A673 (cell line): Measurements from ENCODE around the gene HJURP. TPM values are rescaled to one million over a fixed set of nuclear protein-coding genes. Genes with fewer than 3 reads are reported as not detected.

Source experiments
- BruUV-seq: library from RNA; stranded (reverse); fragments of 400-500 nt; replicated peaks from 2 replicates; lab custom pipeline; 2021; lab: Mats Ljungman, UMichigan
- CTCF ChIA-PET: fragments of 300-600 bp; sonication (Branson Sonifier 250); formaldehyde crosslinking; loops from one replicate; lab custom pipeline; 2022; ENCODE audit warnings: antibody characterized with exemption; lab: Charles Lee
- POLR2A ChIA-PET: fragments of 300-600 bp; sonication (Branson Sonifier 250); formaldehyde crosslinking; loops from one replicate; lab custom pipeline; 2022; ENCODE audit warnings: antibody characterized with exemption; ENCODE audit not compliant: low non-redundant PET; lab: Charles Lee
- DNase-seq: peaks from one replicate; pipeline ENCODE4 v3.0.0-alpha.2; 2015; ENCODE audit warnings: low spot score
- H3K27ac ChIP-seq: fragments of 200-600 bp; sonication (generic); 2 replicates; pipeline ENCODE4 v1.5.1; 2016; ENCODE audit warnings: mixed run types, low read depth, mild to moderate bottlenecking, mixed read lengths, antibody characterized with exemption, low read length; ENCODE audit not compliant: poor library complexity, severe bottlenecking
- H3K27me3 ChIP-seq: fragments of 200-600 bp; sonication (generic); replicated peaks from 2 replicates; pipeline ENCODE4 v1.6.1; 2017; ENCODE audit warnings: mixed run types, low read depth, mild to moderate bottlenecking, mixed read lengths, antibody characterized with exemption, low read length; ENCODE audit not compliant: insufficient read depth, poor library complexity
- H3K36me3 ChIP-seq: fragments of 200-600 bp; sonication (generic); 2 replicates; pipeline ENCODE4 v1.6.1; 2016; ENCODE audit warnings: mixed run types, mild to moderate bottlenecking, mixed read lengths, antibody characterized with exemption, low read length; ENCODE audit not compliant: insufficient read depth, poor library complexity, severe bottlenecking
- H3K4me1 ChIP-seq: fragments of 200-600 bp; sonication (generic); 2 replicates; pipeline ENCODE4 v1.6.1; 2017; ENCODE audit warnings: mixed run types, mild to moderate bottlenecking, mixed read lengths, antibody characterized with exemption, low read length; ENCODE audit not compliant: insufficient read depth, poor library complexity, severe bottlenecking
- H3K4me3 ChIP-seq: fragments of 200-600 bp; sonication (generic); 2 replicates; pipeline ENCODE4 v1.5.1; 2016; ENCODE audit warnings: low read depth, mixed run types, mild to moderate bottlenecking, mixed read lengths, low read length; ENCODE audit not compliant: poor library complexity, severe bottlenecking
- H3K9me3 ChIP-seq: fragments of 200-600 bp; sonication (generic); 2 replicates; pipeline ENCODE4 v1.6.1; 2016; ENCODE audit warnings: mixed run types, low read depth, mild to moderate bottlenecking, mixed read lengths, antibody characterized with exemption, low read length; ENCODE audit not compliant: poor library complexity, severe bottlenecking
- CTCF ChIP-seq: fragments of 300-800, 200-600 bp; sonication (generic); conservative IDR thresholded peaks from 2 replicates; pipeline ENCODE4 v1.5.1; 2017; ENCODE audit warnings: low read depth, mild to moderate bottlenecking, antibody characterized with exemption, low read length, moderate library complexity, mixed read lengths
- EZH2 ChIP-seq: fragments of 200-600 bp; sonication (generic); IDR thresholded peaks from 2 replicates; pipeline ENCODE4 v1.6.1; 2017; ENCODE audit warnings: borderline replicate concordance, low read depth, mild to moderate bottlenecking, mixed read lengths, antibody characterized with exemption, low read length; ENCODE audit not compliant: poor library complexity, severe bottlenecking
- intact Hi-C: fragments of 100-400 bp; cut with micrococcal nuclease; formaldehyde crosslinking; loops from one replicate; pipeline ENCODE4 v1.10.0; 2022; ENCODE audit not compliant: unreplicated experiment
- total RNA-seq: library from RNA; stranded (reverse); gene quantifications from 2 replicates; pipeline ENCODE4 v1.2.3, GENCODE V29; 2021

Gene HJURP
- total RNA-seq, 1 experiment from 2014 or later: 103 TPM

- POLR2A ChIA-PET: no interaction called here
- CTCF ChIA-PET: no interaction called here
- no peak overlapping the region for H3K27ac ChIP-seq
These were observed 36.9 kb downstream of the HJURP start for GRCh38 chr2:233817361-233817911.

GRCh38 chr2:233816771-233817170, 37.6 kb downstream of the HJURP start:
- Histone ChIP-seq H3K9me3 (no peaks in the 10 kb centered on the region), H3K4me1 (no peaks in the 10 kb centered on the region), H3K4me3 (no peak overlapping the region), H3K27ac (no peak overlapping the region), H3K27me3 (no peaks in the 10 kb centered on the region), H3K36me3 (no peaks in the 10 kb centered on the region)
- TF ChIP-seq CTCF: no peak
- ChIA-PET CTCF (no interaction called here), POLR2A (no interaction called here)
- no TSS peak for BruUV-seq
- no peak for DNase-seq
- intact Hi-C loops: no loop called here

More at GRCh38 chr2:233817361-233817911, 36.9 kb downstream of the HJURP start:
- no peaks in the 10 kb centered on the region for H3K27me3 ChIP-seq
- TF ChIP-seq CTCF (no peak), EZH2 (no peak)
- no peaks in the 10 kb centered on the region for H3K36me3 ChIP-seq
- BruUV-seq: no TSS peak
- intact Hi-C loops: no loop called here
- no peaks in the 10 kb centered on the region for H3K9me3 ChIP-seq
- DNase-seq: no peak
- H3K4me3 ChIP-seq: no peak overlapping the region
- no peaks in the 10 kb centered on the region for H3K4me1 ChIP-seq

GRCh38 chr2:233816334-233816733, 38.0 kb downstream of the HJURP start:
- Histone ChIP-seq H3K27me3 (no peaks in the 10 kb centered on the region), H3K27ac (no peak overlapping the region), H3K4me1 (no peaks in the 10 kb centered on the region), H3K36me3 (no peaks in the 10 kb centered on the region), H3K9me3 (no peaks in the 10 kb centered on the region), H3K4me3 (no peak overlapping the region)
- TF ChIP-seq CTCF (no peak), EZH2 (no peak)
- intact Hi-C loops: no loop called here
- ChIA-PET CTCF (no interaction called here), POLR2A (no interaction called here)
- DNase-seq: no peak
- no TSS peak for BruUV-seq
